ENCODE measurements around the gene VPS26C.
"Not testable (repeated sequence)": the region's sequence is repeated elsewhere in the genome, so short reads cannot be mapped to it uniquely, and the experiment has no call there.

VPS26C gene

GRCh38 chr21:37267269-37268185 lies at the start of gene VPS26C:
VPS26C (minus strand) TSS chr21:37267334; CDS start chr21:37267294, 40 bp downstream.
- peak within 1 kb of the TSS; percentile 90 for H3K4me3 ChIP-seq (ENCODE audit: low read depth, low read length)
- ChIA-PET CTCF (interaction anchor here (1.2 to 1.3 kb wide), 2 partner anchors 11 to 296 kb away, joined by 4 read pairs; no protein-coding TSS in a partner anchor), POLR2A (interaction anchor here (0.6 to 2.3 kb wide), 12 partner anchors 10 to 297 kb away, joined by 3 to 11 read pairs (median 4); partner anchors contain the start of gene DYRK1A)
- TF ChIP-seq CTCF (IDR thresholded peaks at IDR 0.05; ENCODE audit: insufficient read depth, low read length, missing control alignments), result no peak
- peak; percentile 97 for DNase-seq (ENCODE audit: low read depth, low spot score)

GRCh38 chr21:37316072-37316471 lies 48.9 kb upstream of the VPS26C start:
- DNase-seq (ENCODE audit: low read depth, low spot score), result not testable (repeated sequence)
- CTCF ChIA-PET, result interaction anchor here (1.0 kb wide), 1 partner anchor 35 kb away, joined by 3 read pairs; no protein-coding TSS in a partner anchor

GRCh38 chr21:37300114-37300751 lies 33.1 kb upstream of the VPS26C start:
- no peak for DNase-seq (ENCODE audit: low read depth, low spot score)
- no peak overlapping the region for H3K4me3 ChIP-seq (ENCODE audit: low read depth, low read length)
- no peak for TF ChIP-seq CTCF (IDR thresholded peaks at IDR 0.05; ENCODE audit: insufficient read depth, low read length, missing control alignments)
- CTCF ChIA-PET, result interaction anchor here (0.5 to 1.0 kb wide), 2 partner anchors 9 to 164 kb away, joined by 3 read pairs; no protein-coding TSS in a partner anchor
- POLR2A ChIA-PET, result no interaction called here

More at GRCh38 chr21:37316072-37316471, 48.9 kb upstream of the VPS26C start:
- POLR2A ChIA-PET; H3K4me3 ChIP-seq (ENCODE audit: low read depth, low read length): not testable (repeated sequence)

- no peak for DNase-seq (ENCODE audit: low read depth, low spot score)
- ChIA-PET POLR2A (no interaction called here), CTCF (no interaction called here)
- TF ChIP-seq CTCF (IDR thresholded peaks at IDR 0.05; ENCODE audit: insufficient read depth, low read length, missing control alignments), result no peak
- no peak overlapping the region for H3K4me3 ChIP-seq (ENCODE audit: low read depth, low read length)
Measured at GRCh38 chr21:37297364-37297763, 30.2 kb upstream of the VPS26C start.

GRCh38 chr21:37294679-37295078 lies 27.5 kb upstream of the VPS26C start:
- CTCF ChIA-PET, result no interaction called here
- no peak for TF ChIP-seq CTCF (IDR thresholded peaks at IDR 0.05; ENCODE audit: insufficient read depth, low read length, missing control alignments)
- POLR2A ChIA-PET, result no interaction called here
- H3K4me3 ChIP-seq (ENCODE audit: low read depth, low read length), result no peak overlapping the region
- DNase-seq (ENCODE audit: low read depth, low spot score), result no peak

GRCh38 chr21:37292941-37293340 lies 25.8 kb upstream of the VPS26C start:
- no peak for TF ChIP-seq CTCF (IDR thresholded peaks at IDR 0.05; ENCODE audit: insufficient read depth, low read length, missing control alignments)
- ChIA-PET CTCF (no interaction called here), POLR2A (no interaction called here)
- DNase-seq (ENCODE audit: low read depth, low spot score), result no peak
- H3K4me3 ChIP-seq (ENCODE audit: low read depth, low read length), result no peak overlapping the region

Data from AG04449 (cell line).